Activated T-helper 17 cell treated with anti-CD3 and anti-CD28 coated beads, Interleukin-2, amount 50 U/mL, for 72 hours (primary cell): ENCODE data around the gene DEDD2. TPM values are rescaled to one million over a fixed set of nuclear protein-coding genes. Genes with fewer than 3 reads are reported as not detected.
"Not testable (repeated sequence)": the region's sequence is repeated elsewhere in the genome, so short reads cannot be mapped to it uniquely, and the experiment has no call there.

Experiments used
- ATAC-seq: fragments of 150-1000 bp; cut with Tn5 transposase; replicated peaks from 2 replicates; pipeline ENCODE4 v1.10.0; 2021; ENCODE audit warnings: mild to moderate bottlenecking, moderate library complexity
- H3K27ac Mint-ChIP-seq: one replicate; pipeline ENCODE4 v1.8.0; 2022; ENCODE audit warnings: mixed read lengths
- H3K27me3 Mint-ChIP-seq: one replicate; pipeline ENCODE4 v1.8.0; 2022; ENCODE audit warnings: mixed read lengths
- H3K36me3 Mint-ChIP-seq: one replicate; pipeline ENCODE4 v1.8.0; 2022; ENCODE audit warnings: low read depth, mild to moderate bottlenecking, mixed read lengths
- H3K4me1 Mint-ChIP-seq: one replicate; pipeline ENCODE4 v1.8.0; 2022; ENCODE audit warnings: mixed read lengths
- H3K4me3 Mint-ChIP-seq: one replicate; pipeline ENCODE4 v1.8.0; 2022; ENCODE audit warnings: mild to moderate bottlenecking, mixed read lengths
- H3K9me3 Mint-ChIP-seq: one replicate; pipeline ENCODE4 v1.8.0; 2022; ENCODE audit warnings: mixed read lengths
- total RNA-seq, 2 donors: library from RNA; stranded (reverse); gene quantifications; one replicate each; pipeline ENCODE4 v1.2.3, GENCODE V29; 2022

The DEDD2 gene, protein sequence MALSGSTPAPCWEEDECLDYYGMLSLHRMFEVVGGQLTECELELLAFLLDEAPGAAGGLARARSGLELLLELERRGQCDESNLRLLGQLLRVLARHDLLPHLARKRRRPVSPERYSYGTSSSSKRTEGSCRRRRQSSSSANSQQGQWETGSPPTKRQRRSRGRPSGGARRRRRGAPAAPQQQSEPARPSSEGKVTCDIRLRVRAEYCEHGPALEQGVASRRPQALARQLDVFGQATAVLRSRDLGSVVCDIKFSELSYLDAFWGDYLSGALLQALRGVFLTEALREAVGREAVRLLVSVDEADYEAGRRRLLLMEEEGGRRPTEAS
- total RNA-seq = 10 to 100 TPM; 37.4 to 45.7 TPM

DNA sequence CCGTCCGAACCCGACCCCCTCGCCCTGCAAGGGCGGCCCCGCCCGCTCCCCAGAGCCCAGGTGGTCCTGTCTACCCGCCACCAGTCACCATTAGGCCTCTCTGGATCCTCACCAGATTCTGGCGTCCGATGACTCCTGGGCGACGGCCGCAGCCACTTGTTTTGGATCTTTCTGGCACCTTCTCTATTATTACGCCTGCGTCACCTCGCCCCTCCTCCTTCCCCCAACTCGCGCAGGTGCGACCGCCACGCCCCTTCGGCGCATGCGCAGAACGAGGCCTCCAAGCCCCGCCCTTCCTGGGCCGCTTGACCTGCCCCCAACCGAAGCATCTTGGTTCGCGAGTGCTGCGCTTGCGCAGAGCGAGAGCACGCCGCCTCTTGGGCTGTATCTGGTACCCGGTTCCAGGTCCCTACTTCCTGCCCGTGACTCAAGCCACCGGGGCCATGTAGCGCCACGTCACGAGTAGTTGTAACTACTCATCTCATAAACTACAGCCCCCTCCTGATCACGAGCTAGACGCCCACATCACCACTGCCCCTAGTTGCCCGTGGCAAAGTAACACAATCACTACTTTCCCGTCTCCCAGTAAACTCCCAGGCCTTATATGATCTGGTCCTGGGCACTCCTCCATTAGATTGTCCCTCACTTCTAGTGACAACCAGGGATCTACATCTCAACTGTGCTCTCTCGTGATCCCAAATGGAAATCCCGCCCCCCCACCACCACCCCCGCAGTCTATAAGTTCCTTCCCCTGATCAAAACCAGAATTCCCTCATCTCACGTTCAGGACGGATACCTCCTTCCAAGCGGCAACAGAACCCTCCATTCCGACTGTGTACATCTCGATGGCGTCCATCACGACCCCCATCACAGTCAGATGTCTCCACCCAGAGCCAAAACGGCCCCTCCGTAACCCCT lies at the start of gene DEDD2:
TSS of gene DEDD2 (minus strand) at position 158 of the 918 bp plus-strand sequence. CDS start 670 bp downstream, outside the sequence.
- ATAC-seq = peak; percentile 80
- H3K27me3 Mint-ChIP-seq = no peaks in the 10 kb centered on the region
- peaks cover 71% of the 10 kb centered on the region for H3K36me3 Mint-ChIP-seq
- H3K27ac Mint-ChIP-seq = peak within 1 kb of the TSS; percentile 95
- no peaks in the 10 kb centered on the region for H3K9me3 Mint-ChIP-seq
- H3K4me1 Mint-ChIP-seq = peaks cover 47% of the 10 kb centered on the region
- H3K4me3 Mint-ChIP-seq = peak within 1 kb of the TSS; percentile 95

DNA sequence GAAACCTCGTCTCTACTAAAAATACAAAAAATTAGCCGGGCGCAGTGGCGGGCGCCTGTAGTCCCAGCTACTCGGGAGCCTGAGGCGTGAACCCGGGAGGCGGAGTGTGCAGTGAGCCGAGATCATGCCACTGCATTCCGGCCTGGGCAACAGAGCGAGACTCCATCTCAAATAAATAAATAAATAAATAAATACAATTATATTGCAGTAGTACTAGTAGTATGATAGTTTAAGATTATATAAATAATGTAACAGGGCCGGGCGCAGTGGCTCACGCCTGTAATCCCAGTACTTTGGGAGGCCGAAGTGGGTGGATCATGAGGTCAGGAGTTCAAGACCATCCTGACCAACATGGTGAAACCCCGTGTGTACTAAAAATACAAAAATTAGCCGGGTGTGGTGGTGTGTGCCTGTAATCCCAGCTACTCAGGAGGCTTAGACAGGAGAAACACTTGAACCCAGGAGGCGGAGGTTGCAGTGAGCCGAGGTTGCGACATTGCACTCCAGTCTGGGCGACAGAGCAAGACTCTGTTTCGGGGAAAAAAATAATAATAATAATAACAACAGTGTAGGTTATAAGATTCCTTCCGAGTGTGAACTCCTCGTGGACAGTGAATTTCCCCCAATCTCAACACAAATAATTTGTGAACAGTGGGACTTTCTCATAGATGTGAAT lies 49.6 kb upstream of the DEDD2 start:
- H3K27ac Mint-ChIP-seq, H3K27me3 Mint-ChIP-seq, ATAC-seq, H3K36me3 Mint-ChIP-seq, H3K4me1 Mint-ChIP-seq, H3K4me3 Mint-ChIP-seq, H3K9me3 Mint-ChIP-seq: not testable (repeated sequence)

DNA sequence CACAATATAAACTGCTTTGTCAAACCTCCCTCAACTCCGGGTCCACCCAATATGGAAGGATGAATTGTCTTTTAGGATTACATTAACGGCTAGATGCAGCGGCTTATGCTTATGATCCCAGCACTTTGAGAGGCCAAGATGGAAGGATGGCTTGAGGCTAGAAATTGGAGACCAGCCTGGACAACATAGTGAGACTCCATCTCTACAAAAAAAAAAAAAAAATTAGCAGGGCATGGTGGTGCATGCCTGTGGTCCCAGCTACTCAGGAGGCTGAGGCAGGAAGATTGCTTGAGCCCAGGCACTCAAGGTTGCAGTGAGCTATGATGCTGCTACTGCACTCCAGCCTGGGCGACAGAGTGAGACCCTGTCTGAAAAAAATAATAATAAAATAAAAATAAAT lies 48.6 kb upstream of the DEDD2 start:
- not testable (repeated sequence) for H3K4me1 Mint-ChIP-seq, ATAC-seq, H3K27me3 Mint-ChIP-seq, H3K36me3 Mint-ChIP-seq, H3K9me3 Mint-ChIP-seq, H3K4me3 Mint-ChIP-seq, H3K27ac Mint-ChIP-seq

DNA sequence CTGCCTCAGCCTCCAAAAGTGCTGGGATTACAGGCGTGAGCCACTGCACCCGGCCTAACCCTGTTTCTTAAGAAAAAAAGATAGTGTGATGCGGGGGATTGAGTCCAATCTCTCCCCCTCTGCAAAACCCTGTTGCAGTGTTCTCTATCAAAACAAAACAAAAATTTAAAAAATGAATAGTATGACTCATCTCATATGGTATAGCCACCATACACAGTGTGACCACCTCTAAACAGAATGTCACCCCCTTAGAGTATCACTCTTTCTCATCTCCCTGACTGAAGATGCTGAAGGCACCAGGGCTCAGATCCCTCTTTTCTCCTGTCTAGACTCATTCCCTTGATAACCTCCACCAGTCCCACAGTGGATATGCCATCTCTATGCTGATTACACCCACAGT lies 44.3 kb upstream of the DEDD2 start:
- Mint-ChIP-seq H3K4me3 (no peak overlapping the region), H3K36me3 (no peaks in the 10 kb centered on the region), H3K4me1 (no peaks in the 10 kb centered on the region), H3K9me3 (no peaks in the 10 kb centered on the region), H3K27ac (no peak overlapping the region), H3K27me3 (no peaks in the 10 kb centered on the region)
- no peak for ATAC-seq

DNA sequence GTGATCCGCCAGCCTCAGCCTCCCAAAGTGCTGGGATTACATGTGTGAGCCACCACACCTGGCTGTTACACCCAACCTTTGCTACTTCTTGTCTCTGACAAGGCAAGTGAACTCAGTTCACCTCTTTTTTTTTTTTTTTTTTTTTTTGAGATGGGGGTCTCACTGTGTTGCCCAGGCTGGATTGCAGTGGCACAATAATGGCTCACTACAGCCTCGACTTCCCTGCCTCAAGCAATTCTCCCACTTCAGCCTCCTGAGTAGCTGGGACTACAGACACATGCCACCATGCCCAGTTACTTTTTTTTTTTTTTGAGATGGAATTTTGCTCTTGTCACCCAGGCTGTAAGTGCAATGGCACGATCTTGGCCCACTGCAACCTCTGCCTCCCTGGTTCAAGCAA lies 40.4 kb upstream of the DEDD2 start:
- ATAC-seq, H3K9me3 Mint-ChIP-seq, H3K36me3 Mint-ChIP-seq, H3K27ac Mint-ChIP-seq, H3K27me3 Mint-ChIP-seq, H3K4me1 Mint-ChIP-seq, H3K4me3 Mint-ChIP-seq: not testable (repeated sequence)

DNA sequence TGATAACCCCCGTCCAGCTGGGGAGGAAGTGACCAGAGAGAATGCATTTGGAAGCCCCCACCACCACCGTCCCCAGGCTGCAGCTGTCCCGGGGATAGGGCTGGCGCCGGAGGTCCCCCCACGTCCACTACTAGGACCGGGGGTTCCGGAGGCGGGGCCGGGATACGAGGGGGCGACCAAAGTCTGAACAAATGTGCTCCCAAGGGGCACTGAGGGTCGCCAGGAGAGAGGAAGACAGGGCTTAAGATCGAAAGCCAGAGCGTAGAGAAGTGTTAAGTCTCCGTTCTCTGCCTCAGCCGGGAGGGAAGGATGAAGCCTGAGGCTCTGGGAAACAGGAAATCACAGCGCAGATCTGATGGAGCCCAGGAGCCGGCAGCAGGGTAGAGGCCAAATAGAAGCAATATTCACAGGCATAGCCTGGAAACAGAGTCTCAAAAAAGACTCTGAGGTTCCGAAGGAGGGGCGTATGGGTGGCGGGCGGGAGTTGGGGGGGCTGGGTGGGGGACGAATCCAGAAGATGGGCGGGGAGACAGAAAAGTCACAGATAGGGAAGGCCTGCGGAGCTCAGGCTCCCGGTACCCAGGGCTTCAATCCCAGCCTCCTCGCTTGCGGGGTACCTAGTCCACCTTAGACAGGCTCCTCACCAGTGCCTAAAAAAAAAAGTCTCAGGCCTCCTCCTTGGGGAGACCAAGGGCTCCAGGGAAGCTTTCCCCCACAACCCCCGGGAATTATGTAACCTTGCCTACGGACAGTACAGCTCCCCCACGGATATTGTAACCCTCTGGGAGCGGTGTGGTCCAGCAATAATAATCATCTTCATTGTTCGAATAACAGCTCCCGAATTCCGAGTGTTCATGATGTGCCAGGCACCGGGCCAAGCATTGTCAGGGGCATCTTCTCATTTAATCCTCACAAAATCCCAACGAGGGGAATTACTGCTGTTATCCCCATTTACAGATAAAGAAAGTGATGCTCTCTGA lies 38.6 kb upstream of the DEDD2 start:
- Mint-ChIP-seq H3K4me1 (peaks cover 12% of the 10 kb centered on the region), H3K27me3 (no peaks in the 10 kb centered on the region), H3K9me3 (no peaks in the 10 kb centered on the region), H3K4me3 (peak overlapping the region; percentile 61), H3K36me3 (peaks cover 16% of the 10 kb centered on the region), H3K27ac (no peak overlapping the region)
- no peak for ATAC-seq

DNA sequence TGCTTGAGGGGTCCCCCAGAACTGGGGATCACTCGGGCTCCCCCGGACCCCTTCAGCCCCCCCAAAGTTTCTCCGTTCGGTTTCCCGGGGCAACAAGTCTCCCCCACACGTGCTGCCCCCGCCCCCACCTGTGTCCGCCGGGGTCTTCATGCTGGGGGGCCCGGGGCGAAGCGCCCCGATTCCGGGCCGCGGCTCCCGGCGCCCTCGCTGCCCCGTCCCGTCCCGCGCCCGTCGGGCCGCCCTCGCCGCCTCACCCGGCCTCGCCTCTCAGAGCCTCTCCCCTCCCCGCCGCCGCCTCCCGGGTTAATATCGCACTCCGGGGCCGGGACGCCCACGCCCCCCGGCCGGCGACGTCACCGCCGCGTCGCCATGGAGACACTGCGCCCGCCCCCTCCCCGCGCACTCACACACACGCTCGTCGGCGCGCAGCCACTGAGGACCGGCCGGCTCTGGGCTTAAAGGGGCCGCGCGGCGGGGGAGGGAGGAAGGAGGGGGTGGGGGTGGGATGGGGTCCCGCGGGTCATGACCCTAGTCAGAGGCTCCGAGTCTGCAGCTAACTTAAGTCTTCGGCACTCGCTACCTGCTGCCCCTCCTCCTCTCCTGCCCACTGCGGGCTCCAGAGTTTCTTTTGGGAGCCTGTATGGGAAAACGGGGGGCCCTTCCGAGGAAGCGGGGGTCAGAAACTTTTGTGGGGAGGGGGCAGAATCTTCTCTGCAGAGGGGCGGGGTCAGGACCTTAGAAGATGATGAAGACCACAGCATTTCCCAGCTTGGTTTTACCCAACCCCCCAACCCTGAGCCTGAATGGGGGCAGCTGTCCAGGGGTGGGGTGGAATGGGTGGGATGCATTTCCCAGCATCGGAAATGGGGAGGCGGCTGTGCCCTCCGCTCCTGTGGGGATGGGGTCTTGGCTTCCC lies 37.6 kb upstream of the DEDD2 start, which contains the start of gene ERF:
TSS of gene ERF (minus strand) at position 279 of the 916 bp plus-strand sequence. CDS start at position 150, 129 bp downstream.
- H3K27ac Mint-ChIP-seq = no peak within 1 kb of the TSS

DNA sequence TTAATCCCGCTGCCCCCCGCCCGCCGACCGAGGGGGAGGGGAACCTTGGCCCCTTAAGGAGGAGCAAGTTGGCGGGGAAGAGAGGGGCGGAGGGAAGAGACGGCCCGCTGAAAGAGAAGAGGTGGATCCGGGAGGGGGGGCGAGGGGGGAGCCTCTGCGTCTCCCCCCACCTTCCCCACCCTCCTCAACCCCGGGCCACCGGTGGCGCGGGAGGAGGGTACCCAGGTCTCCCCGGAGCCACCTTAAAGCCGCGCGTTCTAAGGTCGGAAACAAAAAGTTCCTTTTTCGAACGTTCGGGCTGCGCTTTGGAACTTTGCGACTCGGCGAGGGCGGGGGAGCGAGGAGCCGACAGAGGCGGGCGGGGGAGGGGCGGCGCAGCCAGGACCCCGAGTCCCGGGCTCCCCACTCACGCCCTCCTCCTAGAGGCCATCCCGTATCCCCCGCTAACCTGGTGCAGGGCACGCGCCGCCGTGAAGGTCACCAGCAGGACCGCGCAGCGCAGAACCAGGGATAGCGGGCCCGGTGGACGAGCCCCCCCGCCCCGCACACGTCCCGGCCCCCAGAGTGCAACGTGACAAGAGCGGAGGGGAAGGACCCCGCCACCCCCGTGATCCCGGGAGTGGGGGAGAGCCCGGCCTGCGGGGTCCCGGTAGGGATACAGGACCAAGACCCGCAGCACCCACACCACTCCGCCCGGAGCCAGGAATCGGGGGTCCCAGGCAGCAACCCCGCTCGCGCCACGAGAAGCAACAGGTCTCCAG lies 36.8 kb upstream of the DEDD2 start:
- peak overlapping the region; percentile 61 for H3K4me3 Mint-ChIP-seq
- peak; percentile 34 for ATAC-seq
- no peaks in the 10 kb centered on the region for H3K27me3 Mint-ChIP-seq
- H3K4me1 Mint-ChIP-seq = peaks cover 12% of the 10 kb centered on the region
- H3K9me3 Mint-ChIP-seq = no peaks in the 10 kb centered on the region
- H3K27ac Mint-ChIP-seq = no peak overlapping the region
- H3K36me3 Mint-ChIP-seq = peaks cover 25% of the 10 kb centered on the region

More for the DNA sequence above, 37.6 kb upstream of the DEDD2 start, which contains the start of gene ERF:
- H3K4me3 Mint-ChIP-seq = peak within 1 kb of the TSS; percentile 61
- H3K36me3 Mint-ChIP-seq = peaks cover 18% of the 10 kb centered on the region
- no peaks in the 10 kb centered on the region for H3K9me3 Mint-ChIP-seq
- H3K4me1 Mint-ChIP-seq = peaks cover 12% of the 10 kb centered on the region
- no peaks in the 10 kb centered on the region for H3K27me3 Mint-ChIP-seq
- peak; percentile 88 for ATAC-seq

DNA sequence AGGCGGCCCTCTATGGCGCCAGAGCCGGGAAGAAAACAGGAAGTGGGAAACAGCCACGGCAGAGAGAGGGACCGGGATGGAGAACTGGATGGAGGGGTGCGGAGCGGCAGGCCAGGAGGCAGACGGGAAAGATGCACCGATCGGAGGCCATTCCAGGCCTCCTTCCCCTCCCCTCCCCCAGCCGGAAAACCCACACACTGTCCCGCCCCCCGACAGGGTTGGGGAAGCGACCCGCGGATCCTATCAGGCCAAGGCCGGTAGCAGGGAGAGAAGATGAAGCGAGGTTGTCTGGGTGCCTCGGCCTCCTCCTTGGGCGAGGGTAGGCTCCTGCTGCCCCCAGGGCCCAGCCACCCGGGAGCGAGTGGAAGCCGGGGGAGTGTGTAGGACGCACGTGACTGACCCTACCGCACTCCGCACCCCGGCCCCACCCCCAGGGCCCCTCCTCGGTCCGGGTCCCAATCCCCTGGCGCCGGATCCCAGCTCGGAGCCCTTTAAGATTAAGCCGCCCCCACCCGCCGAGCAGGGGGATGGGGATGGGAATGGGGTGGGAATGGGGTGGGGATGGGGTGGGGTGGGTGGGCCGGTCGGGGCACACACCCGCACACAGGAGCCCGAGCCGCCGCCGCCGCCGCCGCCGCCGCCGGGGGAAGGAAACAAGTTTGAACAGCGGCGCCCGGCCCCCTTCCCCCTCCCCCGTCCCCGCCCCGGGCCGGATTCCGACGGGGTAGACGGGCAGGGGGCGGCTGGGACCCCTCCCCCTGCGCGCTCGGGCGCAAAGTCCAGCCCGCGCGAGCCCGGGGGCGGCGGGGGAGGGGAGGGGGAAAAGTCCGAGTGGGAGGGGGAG lies 36.0 kb upstream of the DEDD2 start:
- Mint-ChIP-seq H3K27ac (peak overlapping the region; percentile 97), H3K4me3 (peak overlapping the region; percentile 94), H3K36me3 (peaks cover 30% of the 10 kb centered on the region), H3K9me3 (no peaks in the 10 kb centered on the region), H3K4me1 (peaks cover 12% of the 10 kb centered on the region), H3K27me3 (no peaks in the 10 kb centered on the region)
- peak; percentile 34 for ATAC-seq

DNA sequence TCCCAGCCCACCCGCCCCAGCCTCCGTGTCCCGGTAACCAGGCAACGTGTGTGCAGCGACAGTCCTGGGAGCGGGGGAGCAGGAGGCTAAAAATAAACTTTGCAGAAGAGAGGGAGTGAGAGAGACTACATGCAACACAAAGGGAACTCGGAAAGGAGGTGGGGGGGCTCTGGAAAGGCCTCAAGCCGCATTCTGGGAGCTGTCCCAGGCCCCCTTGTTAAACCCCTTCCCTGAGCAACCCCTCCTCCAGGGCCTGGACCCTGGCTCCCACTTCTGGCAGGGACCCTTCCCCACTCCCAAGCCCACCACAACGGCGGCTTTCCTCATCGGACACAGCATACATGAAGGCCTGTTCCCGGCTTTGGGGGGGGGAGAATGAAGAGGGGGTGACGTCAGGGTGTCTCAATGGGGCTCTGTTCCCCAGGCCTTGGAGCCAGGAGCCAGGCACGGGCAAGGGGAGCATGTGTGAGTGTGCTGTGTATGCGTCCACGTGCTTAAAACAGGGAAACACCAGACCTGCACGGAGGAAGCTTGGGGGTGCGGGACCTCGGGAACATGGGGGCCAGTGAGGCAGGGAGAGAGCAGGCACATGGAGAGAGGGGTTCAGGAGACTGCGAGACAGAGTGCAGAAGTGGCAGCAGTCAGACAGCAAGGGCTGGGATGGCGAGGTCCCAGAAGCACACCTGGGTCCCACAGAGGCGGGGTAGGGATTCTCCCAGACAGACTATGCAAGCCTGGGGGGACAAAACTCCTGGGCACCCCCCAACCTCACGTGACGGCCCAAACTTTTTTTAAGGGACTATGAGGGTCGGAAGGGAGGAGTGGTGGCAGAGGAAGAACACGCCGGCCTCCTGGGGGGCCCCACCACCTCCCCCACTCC lies 35.1 kb upstream of the DEDD2 start:
- Mint-ChIP-seq H3K4me3 (peak overlapping the region; percentile 94), H3K4me1 (peaks cover 12% of the 10 kb centered on the region), H3K27ac (peak overlapping the region; percentile 97), H3K36me3 (peaks cover 30% of the 10 kb centered on the region), H3K27me3 (no peaks in the 10 kb centered on the region), H3K9me3 (no peaks in the 10 kb centered on the region)
- no peak for ATAC-seq
